ENCODE results near the gene FBXL4.
A peak's percentile ranks its signal among the peaks of the same experiment; 100 is the strongest.

DNA sequence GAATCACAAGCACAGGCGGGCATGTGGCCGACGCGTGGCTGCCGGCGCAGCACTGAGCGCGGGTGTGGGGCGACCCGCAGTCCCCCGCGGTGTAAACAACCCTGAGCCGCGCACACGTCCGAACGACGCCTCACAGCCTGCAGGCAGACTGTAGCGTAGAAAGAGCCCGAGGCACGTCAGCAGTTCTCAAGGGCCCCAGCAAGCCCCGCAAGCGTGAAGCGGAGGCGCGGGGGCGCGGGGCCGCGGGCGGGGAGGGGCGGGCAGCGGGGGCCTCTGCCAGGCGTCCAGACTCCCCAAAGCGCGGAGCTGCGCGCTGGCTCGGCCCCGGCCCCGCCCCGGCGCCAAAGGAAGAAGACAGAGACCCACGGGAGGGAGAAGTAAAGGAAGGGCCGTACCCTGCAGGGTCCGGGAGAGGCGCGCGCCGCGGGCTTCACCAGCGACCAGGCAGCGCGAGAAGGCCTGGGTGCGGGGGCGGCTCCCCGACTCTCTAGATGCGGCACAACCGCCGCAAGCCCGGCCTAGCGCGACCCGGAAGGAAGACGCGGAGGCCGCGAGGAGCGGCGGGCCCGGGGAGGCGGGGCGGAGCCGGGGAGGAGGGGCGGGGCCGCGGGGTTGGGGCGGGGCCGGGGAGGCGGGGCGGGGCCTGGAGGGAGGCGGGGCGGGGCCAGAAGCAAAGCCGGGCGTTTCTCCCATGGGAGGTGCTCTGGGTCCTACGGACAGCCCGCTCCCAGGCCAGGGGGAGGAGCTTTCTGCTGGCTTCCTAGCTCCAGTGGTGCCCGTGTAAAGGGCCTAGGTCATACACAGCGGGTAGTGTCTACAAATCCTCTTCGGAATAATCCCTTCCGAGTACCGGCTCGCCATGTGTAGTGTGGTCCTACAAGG lies at the start of gene FBXL4:
- TF ChIP-seq RFX5 (IDR thresholded peaks at IDR 0.05; ENCODE audit: low read depth, low read length) (no peak), CBX3 (IDR thresholded peaks at IDR 0.05; ENCODE audit: borderline replicate concordance, low read depth) (no peak), YY1 (IDR thresholded peaks at IDR 0.05; ENCODE audit: low read depth, low read length) (no peak), POLR2AphosphoS5 (IDR thresholded peaks at IDR 0.05; ENCODE audit: low read length) (no peak; the same call in none of the 2 replicates), RAD21 (IDR thresholded peaks at IDR 0.05; ENCODE audit: insufficient read depth, low read depth, low read length) (no peak), NR2C1 (IDR thresholded peaks at IDR 0.05) (no peak), POLR2A (IDR thresholded peaks at IDR 0.05; ENCODE audit: low read depth, low read length) (peak; percentile 79)
- TF ChIP-seq, protein P1, sequence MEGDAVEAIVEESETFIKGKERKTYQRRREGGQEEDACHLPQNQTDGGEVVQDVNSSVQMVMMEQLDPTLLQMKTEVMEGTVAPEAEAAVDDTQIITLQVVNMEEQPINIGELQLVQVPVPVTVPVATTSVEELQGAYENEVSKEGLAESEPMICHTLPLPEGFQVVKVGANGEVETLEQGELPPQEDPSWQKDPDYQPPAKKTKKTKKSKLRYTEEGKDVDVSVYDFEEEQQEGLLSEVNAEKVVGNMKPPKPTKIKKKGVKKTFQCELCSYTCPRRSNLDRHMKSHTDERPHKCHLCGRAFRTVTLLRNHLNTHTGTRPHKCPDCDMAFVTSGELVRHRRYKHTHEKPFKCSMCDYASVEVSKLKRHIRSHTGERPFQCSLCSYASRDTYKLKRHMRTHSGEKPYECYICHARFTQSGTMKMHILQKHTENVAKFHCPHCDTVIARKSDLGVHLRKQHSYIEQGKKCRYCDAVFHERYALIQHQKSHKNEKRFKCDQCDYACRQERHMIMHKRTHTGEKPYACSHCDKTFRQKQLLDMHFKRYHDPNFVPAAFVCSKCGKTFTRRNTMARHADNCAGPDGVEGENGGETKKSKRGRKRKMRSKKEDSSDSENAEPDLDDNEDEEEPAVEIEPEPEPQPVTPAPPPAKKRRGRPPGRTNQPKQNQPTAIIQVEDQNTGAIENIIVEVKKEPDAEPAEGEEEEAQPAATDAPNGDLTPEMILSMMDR (IDR thresholded peaks at IDR 0.05 in 2 of 3, conservative IDR thresholded peaks at IDR 0.05 in 1 of 3; ENCODE audit: control insufficient read depth in 2 of 3, extremely low read depth in 1 of 3, insufficient read depth in 1 of 3, low read depth in 3 of 3, low read length in 3 of 3) = no peak
- TF ChIP-seq, protein P2, sequence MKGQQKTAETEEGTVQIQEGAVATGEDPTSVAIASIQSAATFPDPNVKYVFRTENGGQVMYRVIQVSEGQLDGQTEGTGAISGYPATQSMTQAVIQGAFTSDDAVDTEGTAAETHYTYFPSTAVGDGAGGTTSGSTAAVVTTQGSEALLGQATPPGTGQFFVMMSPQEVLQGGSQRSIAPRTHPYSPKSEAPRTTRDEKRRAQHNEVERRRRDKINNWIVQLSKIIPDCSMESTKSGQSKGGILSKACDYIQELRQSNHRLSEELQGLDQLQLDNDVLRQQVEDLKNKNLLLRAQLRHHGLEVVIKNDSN (IDR thresholded peaks at IDR 0.05; ENCODE audit: borderline replicate concordance, extremely low read length, insufficient read depth, low read depth, low read length) = no peak
